Adrenal gland (tissue), 12 donors: ENCODE data around the gene MED26. TPM values are rescaled to one million over a fixed set of nuclear protein-coding genes. Genes with fewer than 3 reads are reported as not detected.

Source experiments
- DNase-seq, 7 donors: peaks; one replicate each; pipeline ENCODE4 v3.0.0-alpha.2; 2019 to 2020
- H3K27ac ChIP-seq, 5 donors: fragments of 200-600 bp; sonication (generic) in 4 of 5; 1 replicate in 3 of 5; 2 replicates in 2 of 5; pipeline versions ENCODE4 v1.5.1 to v1.8.0; 2016 to 2020; ENCODE audit warnings: mild to moderate bottlenecking in 1 of 5
- H3K27me3 ChIP-seq: fragments of 200-600 bp; 2 replicates; pipeline ENCODE4 v1.8.0; 2021
- H3K36me3 ChIP-seq, 2 donors: fragments of 200-600 bp; replicated peaks in 1 of 2; 1 replicate in 1 of 2; 2 replicates in 1 of 2; pipeline versions ENCODE4 v1.5.1 to v1.8.0; 2018 to 2022
- H3K4me1 ChIP-seq, 2 donors: fragments of 200-600 bp; replicated peaks in 1 of 2; 1 replicate in 1 of 2; 2 replicates in 1 of 2; pipeline versions ENCODE4 v1.5.1 to v1.8.0; 2018 to 2021
- H3K4me3 ChIP-seq, 4 donors: fragments of 200-600 bp; sonication (generic) in 3 of 4; one replicate each; pipeline ENCODE4 v1.5.1; 2016 to 2018
- H3K9me3 ChIP-seq, 3 donors: fragments of 200-600 bp; sonication (generic) in 1 of 3; replicated peaks in 1 of 3; 1 replicate in 2 of 3; 2 replicates in 1 of 3; pipeline versions ENCODE4 v1.5.1 to v1.8.0; 2016 to 2021
- POLR2A ChIP-seq, 2 donors: fragments of 450-650 bp; IDR thresholded peaks; one replicate each; pipeline ENCODE4 v1.6.1; 2017; ENCODE audit warnings: antibody characterized with exemption in 2 of 2, mild to moderate bottlenecking in 2 of 2, moderate library complexity in 1 of 2
- WGBS, 4 donors: extraction: QIAGEN DNeasy Blood & Tissue Kit in 2 of 4; methylation state at CpG; one replicate each; pipeline versions ENCODE4 v1.1.5 to v1.1.7; 2013 to 2017; 5-methylcytosine and 5-hydroxymethylcytosine counted together
- intact Hi-C, 2 donors: fragments of 100-400 bp; cut with DNase I; formaldehyde crosslinking; loops; one replicate each; pipeline versions ENCODE4 v1.14.1 to v1.15.0; 2022 to 2023
- polyA plus RNA-seq, 3 donors: library from polyadenylated mRNA; stranded (reverse); fragments of 200-250 nt in 2 of 3; fragments of 350-450 nt in 1 of 3; fragmentation: Illumina TruSeq in 1 of 3; extraction: RNeasy Lipid Tissue Mini Kit (QIAGEN cat#74804) in 1 of 3; gene quantifications; one replicate each; pipeline ENCODE4 v1.2.3, GENCODE V29; 2013 to 2014
- total RNA-seq, 9 donors: library from RNA; depleted of rRNA in 4 of 9; stranded (reverse); fragments of >200 nt in 4 of 9; fragments of 120-200 nt in 1 of 9; fragmentation: NEBNext Ultra II Directional in 1 of 9; extraction: Animal tissue kit (Norgen Biotek cat#: 25700) in 1 of 9; gene quantifications; one replicate each; pipeline versions ENCODE4 v1.1.0 to v1.2.4, GENCODE V29; 2013 to 2023
- TF ChIP-seq, protein P1 (sequence below), 6 experiments: fragments of 450-650 bp in 4 of 6; fragments of 200-600 bp in 2 of 6; sonication (generic) in 1 of 6; IDR thresholded peaks; 1 replicate in 5 of 6; 2 replicates in 1 of 6; pipeline versions ENCODE4 v1.5.1 to v1.8.0; 2016 to 2021; ENCODE audit warnings: antibody characterized with exemption in 6 of 6, mild to moderate bottlenecking in 2 of 6, moderate library complexity in 1 of 6
- donor health status: healthy with polysubstance abuse.
- donor health status: Bipolar disorder and iron deficiency.
- donor health status: DM: yes; HTN: yes; CAD: no.
- donor health status: DM: no; HTN: no; CAD: no.
- donor health status: DM: no; HTN: no; CAD: no.
- donor health status: DM: yes; HTN: yes; CAD: no.

The MED26 gene
- total and polyA plus RNA-seq, 12 donors = 4.6 to 17.3 (median 9.0) TPM

DNA sequence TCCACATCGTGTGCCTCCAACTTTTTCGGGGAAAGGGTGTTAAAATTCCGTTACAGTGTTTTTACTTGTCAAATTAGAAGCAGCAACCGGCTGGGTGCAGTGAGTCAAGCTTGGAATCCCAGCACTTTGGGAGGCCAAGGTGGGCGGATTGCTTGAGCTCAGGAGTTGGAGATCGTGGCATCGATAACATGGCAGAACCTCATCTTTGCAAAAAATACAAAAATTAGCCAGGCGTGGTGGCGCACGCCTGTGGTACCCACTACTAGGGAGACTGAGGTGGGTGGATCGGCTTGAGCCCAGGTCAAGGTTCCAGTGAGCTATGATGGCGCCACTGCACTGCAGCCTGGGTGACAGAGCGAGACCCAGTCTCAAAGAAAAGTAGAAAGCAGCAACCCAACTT is 54.7 kb downstream of the MED26 start:
- 57 to 58% (median 57%) methylated on average over 12 to 13 of the region's 13 CpGs for WGBS, 4 donors
- Histone ChIP-seq H3K4me3 (peak overlapping the region in 3 of 4 donors; percentile 46 to 99 (median 83)), H3K9me3 (no peaks in the 10 kb centered on the region), H3K27me3 (no peaks in the 10 kb centered on the region), H3K27ac (peak overlapping the region in 4 of 5 donors; percentile 74 to 94 (median 84)), H3K36me3 (peaks cover 0 to 37% of the 10 kb centered on the region in 2 donors), H3K4me1 (peaks cover 16 to 32% of the 10 kb centered on the region in 2 donors)
- no peak for DNase-seq
- TF ChIP-seq, protein P1, sequence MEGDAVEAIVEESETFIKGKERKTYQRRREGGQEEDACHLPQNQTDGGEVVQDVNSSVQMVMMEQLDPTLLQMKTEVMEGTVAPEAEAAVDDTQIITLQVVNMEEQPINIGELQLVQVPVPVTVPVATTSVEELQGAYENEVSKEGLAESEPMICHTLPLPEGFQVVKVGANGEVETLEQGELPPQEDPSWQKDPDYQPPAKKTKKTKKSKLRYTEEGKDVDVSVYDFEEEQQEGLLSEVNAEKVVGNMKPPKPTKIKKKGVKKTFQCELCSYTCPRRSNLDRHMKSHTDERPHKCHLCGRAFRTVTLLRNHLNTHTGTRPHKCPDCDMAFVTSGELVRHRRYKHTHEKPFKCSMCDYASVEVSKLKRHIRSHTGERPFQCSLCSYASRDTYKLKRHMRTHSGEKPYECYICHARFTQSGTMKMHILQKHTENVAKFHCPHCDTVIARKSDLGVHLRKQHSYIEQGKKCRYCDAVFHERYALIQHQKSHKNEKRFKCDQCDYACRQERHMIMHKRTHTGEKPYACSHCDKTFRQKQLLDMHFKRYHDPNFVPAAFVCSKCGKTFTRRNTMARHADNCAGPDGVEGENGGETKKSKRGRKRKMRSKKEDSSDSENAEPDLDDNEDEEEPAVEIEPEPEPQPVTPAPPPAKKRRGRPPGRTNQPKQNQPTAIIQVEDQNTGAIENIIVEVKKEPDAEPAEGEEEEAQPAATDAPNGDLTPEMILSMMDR (IDR thresholded peaks at IDR 0.05) = no peak
- TF ChIP-seq POLR2A (IDR thresholded peaks at IDR 0.05) = no peak
- intact Hi-C loops = loop anchor here in 1 of 2 donors (10.0 kb wide), 1 partner anchor 52 kb away; the partner anchor contains the start of gene MED26

DNA sequence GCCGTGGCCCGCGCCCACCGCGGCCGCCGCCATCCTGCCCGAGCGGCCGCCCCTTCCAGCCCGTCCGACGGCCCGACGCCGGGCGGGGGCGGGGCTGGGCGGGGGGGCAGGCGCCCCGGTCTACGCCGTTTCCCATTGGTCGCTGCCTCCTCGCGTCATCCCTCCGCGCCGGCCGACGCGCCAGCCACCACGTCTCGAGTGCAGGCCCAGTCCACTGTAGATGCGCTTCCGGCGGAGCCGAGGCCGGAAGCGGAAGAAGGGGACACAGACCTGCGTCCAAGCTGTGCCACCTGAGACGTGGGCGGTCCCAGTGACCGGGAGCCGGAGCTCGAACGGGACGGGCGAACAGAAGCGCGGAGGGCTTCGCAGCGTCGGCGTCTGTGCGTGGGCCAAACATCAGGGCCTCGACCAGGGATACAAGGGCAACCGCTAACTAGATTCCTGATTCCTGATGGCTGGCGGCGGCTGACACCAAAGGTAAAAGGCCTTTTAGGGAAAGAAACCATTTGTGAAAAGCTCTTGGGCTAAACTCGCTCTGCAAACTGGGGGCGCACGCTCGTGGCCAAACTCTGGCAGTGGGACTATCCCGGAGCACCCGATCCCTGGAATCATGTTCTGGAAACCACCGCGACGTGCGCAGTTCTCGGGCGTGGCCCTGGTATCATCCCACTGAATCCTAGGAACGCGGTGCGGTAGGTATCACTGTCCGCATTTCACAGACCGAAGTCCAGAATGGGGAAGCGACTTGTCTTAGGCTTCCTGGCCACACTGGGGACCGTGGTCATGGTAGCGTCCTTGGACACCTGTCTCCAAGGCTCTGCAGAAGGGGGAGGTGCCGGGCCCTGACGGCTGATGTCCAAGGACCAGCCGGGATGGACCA is 55.4 kb downstream of the MED26 start, which contains the start of gene SLC35E1:
SLC35E1 (minus strand) TSS at position 84 of the 880 bp plus-strand sequence; CDS start at position 33, 51 bp downstream.
- WGBS, 4 donors = 0 to 5% (median 0%) methylated on average over 11 to 83 of the region's 83 CpGs
- Histone ChIP-seq H3K4me3 (peak within 1 kb of the TSS; percentile 21 to 99 (median 64)), H3K27me3 (no peaks in the 10 kb centered on the region), H3K36me3 (peaks cover 0 to 31% of the 10 kb centered on the region in 2 donors), H3K4me1 (peaks cover 16 to 32% of the 10 kb centered on the region in 2 donors), H3K27ac (peak within 1 kb of the TSS; percentile 74 to 94 (median 79)), H3K9me3 (no peaks in the 10 kb centered on the region)
- intact Hi-C loops = loop anchor here in 1 of 2 donors (10.0 kb wide), 1 partner anchor 52 kb away; the partner anchor contains the start of gene MED26
- TF ChIP-seq POLR2A (IDR thresholded peaks at IDR 0.05) = peak; percentile 86 to 93
- TF ChIP-seq, protein P1 (IDR thresholded peaks at IDR 0.05) = no peak
- peak; percentile 96 to 98 (median 97) for DNase-seq

DNA sequence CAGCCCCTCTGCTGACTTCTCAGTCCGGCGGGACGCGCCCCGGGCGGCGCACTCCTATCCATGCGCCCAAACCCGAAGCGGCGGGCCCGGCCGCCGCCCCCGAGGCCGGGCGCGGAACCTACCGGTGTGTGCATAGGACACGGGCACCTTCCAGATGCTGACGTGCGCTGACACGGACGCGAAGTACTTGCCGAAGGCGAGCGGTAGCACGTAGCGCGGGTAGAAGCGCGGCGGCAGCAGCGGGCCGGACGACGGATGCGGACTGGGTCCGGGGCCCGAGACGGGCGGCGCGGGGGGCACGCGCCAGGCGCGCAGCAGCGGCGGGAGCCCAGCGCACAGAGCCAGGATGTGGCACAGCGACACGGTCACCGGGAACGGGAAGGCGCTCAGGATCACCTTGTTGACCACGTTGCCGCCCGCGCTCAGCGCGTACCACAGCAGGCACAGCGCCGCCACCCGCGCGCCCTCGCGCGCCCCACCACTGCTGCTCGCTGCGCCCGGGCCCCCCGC is 56.1 kb downstream of the MED26 start:
- intact Hi-C loops = loop anchor here in 1 of 2 donors (10.0 kb wide), 1 partner anchor 53 kb away; the partner anchor contains the start of gene MED26
- 0 to 1% (median 0%) methylated on average over 4 to 75 of the region's 75 CpGs for WGBS, 4 donors
- H3K4me1 ChIP-seq = peaks cover 16 to 32% of the 10 kb centered on the region in 2 donors

More for the DNA sequence above, 56.1 kb downstream of the MED26 start:
- H3K36me3 ChIP-seq = peaks cover 0 to 28% of the 10 kb centered on the region in 2 donors
- H3K27me3 ChIP-seq = no peaks in the 10 kb centered on the region
- peak overlapping the region in 4 of 5 donors; percentile 65 to 94 (median 79) for H3K27ac ChIP-seq
- DNase-seq = peak in 6 of 7 donors; percentile 47 to 71 (median 60)
- TF ChIP-seq, protein P1 (IDR thresholded peaks at IDR 0.05) = no peak
- no peak for TF ChIP-seq POLR2A (IDR thresholded peaks at IDR 0.05)
- no peaks in the 10 kb centered on the region for H3K9me3 ChIP-seq
- H3K4me3 ChIP-seq = peak overlapping the region; percentile 20 to 89 (median 58)
